Right atrium auricular region (tissue), 2 donors: ENCODE results near the gene ZSWIM4. TPM values are rescaled to one million over a fixed set of nuclear protein-coding genes. Genes with fewer than 3 reads are reported as not detected.

ENCODE experiments used
- DNase-seq: peaks from one replicate; pipeline ENCODE4 v3.0.0-alpha.2; 2019; ENCODE audit warnings: low spot score
- H3K27ac ChIP-seq, 2 donors: fragments of 200-600 bp; sonication (generic); 1 replicate in 1 of 2; 2 replicates in 1 of 2; pipeline ENCODE4 v1.5.1; 2016 to 2019
- H3K27me3 ChIP-seq, 2 donors: fragments of 200-600 bp; sonication (generic); one replicate each; pipeline versions ENCODE4 v1.5.1 to v1.6.0; 2017 to 2019
- H3K36me3 ChIP-seq: fragments of 200-600 bp; sonication (generic); one replicate; pipeline ENCODE4 v1.5.1; 2016
- H3K4me1 ChIP-seq, 2 donors: fragments of 200-600 bp; sonication (generic); one replicate each; pipeline versions ENCODE4 v1.5.1 to v1.6.0; 2017 to 2019
- H3K4me3 ChIP-seq, 2 donors: fragments of 200-600 bp; sonication (generic); 1 replicate in 1 of 2; 2 replicates in 1 of 2; pipeline ENCODE4 v1.5.1; 2017 to 2019; ENCODE audit warnings: mild to moderate bottlenecking in 1 of 2, moderate library complexity in 1 of 2
- H3K9me3 ChIP-seq, 2 donors: fragments of 200-600 bp; sonication (generic); one replicate each; pipeline ENCODE4 v1.5.1; 2019
- CTCF ChIP-seq, 2 donors: fragments of 200-600 bp; sonication (generic); IDR thresholded peaks; one replicate each; pipeline ENCODE4 v1.5.1; 2019; ENCODE audit warnings: antibody characterized with exemption in 2 of 2
- total RNA-seq, 2 donors: library from RNA; depleted of rRNA; stranded (reverse); fragments of >200 nt; gene quantifications; one replicate each; pipeline ENCODE4 v1.1.0, GENCODE V29; 2016

The ZSWIM4 gene
- total RNA-seq, 2 donors from 2014 or later: 5.7 to 9.8 TPM

DNA sequence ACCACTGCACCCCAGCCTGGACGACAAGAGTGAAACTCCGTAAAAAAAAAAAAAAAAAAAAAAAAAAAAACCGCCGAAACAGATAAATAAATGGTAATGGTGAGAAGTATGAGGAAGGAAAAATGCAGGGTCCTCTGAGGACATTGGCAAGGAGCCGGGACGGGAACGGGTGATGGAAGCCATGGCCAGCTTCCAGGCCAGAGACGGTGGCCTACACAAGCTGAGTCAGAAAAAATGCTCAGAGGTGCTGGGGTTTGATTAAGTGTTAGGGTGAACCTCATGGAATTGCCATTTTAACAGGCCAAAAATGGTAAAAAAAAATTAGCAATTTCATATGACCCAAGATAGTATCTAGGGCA lies 866 bp upstream of the ZSWIM4 start:
- DNase-seq: peak; percentile 92
- H3K9me3 ChIP-seq: no peaks in the 10 kb centered on the region

DNA sequence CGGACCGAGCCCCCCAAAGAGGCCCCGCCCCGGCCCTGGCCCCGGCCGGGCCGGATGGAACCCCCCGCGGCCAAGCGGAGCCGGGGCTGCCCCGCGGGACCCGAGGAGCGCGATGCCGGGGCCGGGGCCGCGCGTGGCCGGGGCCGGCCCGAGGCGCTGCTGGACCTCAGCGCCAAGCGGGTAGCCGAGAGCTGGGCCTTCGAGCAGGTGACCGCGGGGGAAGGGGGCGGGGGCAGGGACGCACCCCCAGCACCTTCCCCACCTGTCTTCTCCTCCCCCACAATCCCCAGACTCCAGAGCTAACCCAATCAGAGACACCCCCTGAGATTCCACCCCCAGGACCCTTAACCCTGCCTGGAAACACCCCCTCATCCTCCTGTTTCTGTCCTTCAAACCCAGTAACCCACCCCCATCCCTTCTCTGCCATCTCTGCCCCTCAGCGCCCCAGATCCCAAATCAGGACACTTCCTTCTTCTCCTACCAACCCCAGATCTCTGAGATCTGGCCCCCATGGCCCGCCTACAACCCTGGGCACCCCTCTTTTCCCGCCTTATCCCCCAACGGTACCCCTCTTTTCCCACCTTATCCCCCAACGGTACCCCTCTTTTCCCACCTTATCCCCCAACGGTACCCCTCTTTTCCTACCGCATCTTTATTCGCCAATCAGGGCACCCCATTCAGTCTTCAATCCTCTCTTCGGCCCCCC lies 505 bp downstream of the ZSWIM4 start:
- no peaks in the 10 kb centered on the region for H3K36me3 ChIP-seq
- DNase-seq: no peak
- no peak for TF ChIP-seq CTCF (IDR thresholded peaks at IDR 0.05)
- H3K27ac ChIP-seq: peak overlapping the region; percentile 92
- H3K4me1 ChIP-seq: peaks cover 0 to 38% of the 10 kb centered on the region in 2 donors
- no peaks in the 10 kb centered on the region for H3K9me3 ChIP-seq
- H3K4me3 ChIP-seq: peak overlapping the region; percentile 84 to 91
- no peaks in the 10 kb centered on the region for H3K27me3 ChIP-seq

More for the DNA sequence above, 866 bp upstream of the ZSWIM4 start:
- Histone ChIP-seq H3K4me1 (peaks cover 0 to 38% of the 10 kb centered on the region in 2 donors), H3K27me3 (no peaks in the 10 kb centered on the region), H3K36me3 (no peaks in the 10 kb centered on the region), H3K4me3 (peak overlapping the region; percentile 84 to 91), H3K27ac (peak overlapping the region; percentile 92)
- no peak for TF ChIP-seq CTCF (IDR thresholded peaks at IDR 0.05)

DNA sequence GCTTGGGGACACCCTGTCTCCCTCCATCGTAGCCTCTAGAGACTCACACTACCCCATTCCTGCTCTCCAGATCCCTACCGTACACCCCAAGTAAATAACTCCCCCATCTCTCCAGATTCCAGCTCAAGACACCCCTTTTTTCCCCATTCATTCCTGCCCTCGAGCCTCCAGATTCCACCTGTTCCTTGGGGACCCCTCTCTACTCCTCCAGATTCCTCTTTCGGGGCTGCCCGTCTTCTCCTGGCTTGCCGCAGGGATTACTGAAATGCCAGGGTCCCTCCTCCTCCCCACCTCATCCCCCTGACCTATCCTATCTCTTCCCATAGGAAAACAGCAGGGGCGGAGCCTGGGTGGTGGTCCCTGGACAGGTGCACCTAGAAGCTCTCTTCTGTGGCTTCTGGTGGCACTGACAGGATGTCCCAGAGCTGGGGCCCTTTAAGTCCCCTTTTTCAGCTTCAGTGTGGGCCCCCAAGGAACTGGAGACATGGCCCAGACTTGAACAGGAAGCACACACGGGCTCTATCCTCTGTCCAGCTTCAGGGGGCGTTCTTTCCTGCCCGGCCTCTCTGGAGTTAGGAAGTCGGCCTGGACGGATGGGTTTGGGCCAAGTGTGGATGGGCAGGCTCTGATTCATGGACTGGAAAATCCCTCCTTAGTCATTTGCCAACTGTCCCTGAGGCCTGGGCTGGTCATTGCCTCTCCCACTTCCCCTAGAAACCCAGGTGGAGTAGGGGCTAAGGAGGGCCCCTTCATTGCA lies 1.2 kb downstream of the ZSWIM4 start:
- peak overlapping the region; percentile 92 for H3K27ac ChIP-seq
- no peak for TF ChIP-seq CTCF (IDR thresholded peaks at IDR 0.05)
- H3K4me3 ChIP-seq: peak overlapping the region; percentile 84 to 91
- peaks cover 0 to 38% of the 10 kb centered on the region in 2 donors for H3K4me1 ChIP-seq
- no peaks in the 10 kb centered on the region for H3K36me3 ChIP-seq
- H3K27me3 ChIP-seq: no peaks in the 10 kb centered on the region
- DNase-seq: peak; percentile 93
- H3K9me3 ChIP-seq: no peaks in the 10 kb centered on the region

DNA sequence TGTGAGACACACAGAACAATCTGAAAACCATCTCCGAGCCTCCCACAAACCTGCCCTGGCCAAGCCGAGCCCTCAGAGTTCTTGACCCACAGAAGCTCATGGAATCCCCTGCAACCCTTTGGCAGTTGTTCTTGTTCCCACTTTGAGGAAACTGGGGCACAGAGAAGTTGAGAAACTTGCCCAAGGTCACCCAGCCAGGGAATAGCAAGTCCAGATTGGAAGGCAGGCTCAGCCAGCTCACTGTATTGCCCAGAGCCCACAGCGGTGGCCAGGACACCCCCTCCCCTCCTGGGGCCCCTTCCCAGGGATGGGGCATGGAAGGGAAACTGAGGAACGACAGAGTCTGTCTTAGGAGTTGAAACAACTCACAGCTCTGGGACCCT lies 1.8 kb downstream of the ZSWIM4 start:
- no peak for TF ChIP-seq CTCF (IDR thresholded peaks at IDR 0.05)
- no peaks in the 10 kb centered on the region for H3K27me3 ChIP-seq
- H3K4me3 ChIP-seq: peak overlapping the region in 1 of 2 donors; percentile 84
- DNase-seq: no peak
- no peaks in the 10 kb centered on the region for H3K36me3 ChIP-seq
- peaks cover 0 to 38% of the 10 kb centered on the region in 2 donors for H3K4me1 ChIP-seq
- no peaks in the 10 kb centered on the region for H3K9me3 ChIP-seq
- H3K27ac ChIP-seq: peak overlapping the region; percentile 92

GRCh38 chr19:13797870-13798269 lies 2.6 kb downstream of the ZSWIM4 start:
- no peaks in the 10 kb centered on the region for H3K27me3 ChIP-seq
- TF ChIP-seq CTCF (IDR thresholded peaks at IDR 0.05): no peak
- peak; percentile 82 for DNase-seq
- H3K36me3 ChIP-seq: no peaks in the 10 kb centered on the region
- H3K27ac ChIP-seq: peak overlapping the region; percentile 92
- peaks cover 0 to 38% of the 10 kb centered on the region in 2 donors for H3K4me1 ChIP-seq
- H3K9me3 ChIP-seq: no peaks in the 10 kb centered on the region
- no peak overlapping the region for H3K4me3 ChIP-seq
